ENCODE results near the gene PAM.

The PAM gene

DNA sequence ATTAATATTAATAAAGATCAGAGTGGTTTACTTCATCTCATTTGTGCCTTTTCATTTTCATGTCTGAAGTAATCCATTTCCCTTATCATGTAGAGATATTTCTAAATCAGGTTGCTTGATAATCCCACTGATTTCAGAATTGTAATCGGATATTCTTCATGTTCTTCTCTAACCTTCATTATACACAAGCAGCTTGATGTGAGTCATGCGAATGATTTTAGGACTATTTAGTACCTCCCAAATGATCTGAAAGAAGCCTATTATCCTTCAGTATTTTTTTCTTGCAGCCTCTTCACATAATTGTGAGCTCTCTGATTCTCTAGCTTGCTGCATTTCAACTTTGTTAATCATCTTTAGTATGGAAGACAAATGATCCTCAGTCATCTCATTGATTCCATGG is 182.8 kb downstream of the PAM start:
- Histone ChIP-seq H3K27me3 (ENCODE audit: insufficient read depth, poor library complexity, severe bottlenecking) (no peaks in the 10 kb centered on the region), H3K4me3 (replicated peaks; ENCODE audit: insufficient read depth, low read length) (no peak overlapping the region), H3K27ac (replicated peaks) (no peak overlapping the region)
- no peak for TF ChIP-seq POLR2AphosphoS5 (IDR thresholded peaks at IDR 0.05; ENCODE audit: low read depth)
- no peak for TF ChIP-seq REST (IDR thresholded peaks at IDR 0.05; ENCODE audit: insufficient replicate concordance, low read depth)
- TF ChIP-seq CTCF (IDR thresholded peaks at IDR 0.05; ENCODE audit: insufficient read depth, low read length): no peak
- no peak for TF ChIP-seq SPI1 (IDR thresholded peaks at IDR 0.05; ENCODE audit: borderline replicate concordance, low read depth)
- TF ChIP-seq GABPA (IDR thresholded peaks at IDR 0.05; ENCODE audit: low read depth): no peak
- DNase-seq (ENCODE audit: low read depth in 1 of 2, low spot score in 1 of 2): no peak

DNA sequence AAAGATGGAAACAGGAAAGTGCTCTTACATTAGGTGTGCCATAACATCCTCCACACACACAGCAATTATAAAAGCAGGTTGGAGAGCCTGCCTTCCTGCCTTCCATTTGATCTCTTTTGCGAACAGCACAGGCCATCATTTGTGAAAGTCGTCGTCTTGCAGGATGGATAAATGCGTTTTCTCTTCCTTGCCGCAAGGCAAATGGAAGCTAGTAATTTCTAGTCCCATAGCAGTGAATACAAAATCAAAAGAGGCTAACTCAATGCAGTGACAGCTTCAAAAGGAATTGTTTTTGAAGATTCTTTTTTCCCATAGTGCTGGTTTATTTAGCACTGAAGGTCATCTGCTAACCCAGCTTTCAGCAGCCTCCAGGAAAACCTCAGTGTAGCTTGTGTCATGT is 186.0 kb downstream of the PAM start:
- Histone ChIP-seq H3K27me3 (ENCODE audit: insufficient read depth, poor library complexity, severe bottlenecking) (no peaks in the 10 kb centered on the region), H3K4me3 (replicated peaks; ENCODE audit: insufficient read depth, low read length) (no peak overlapping the region), H3K27ac (replicated peaks) (no peak overlapping the region)
- no peak for TF ChIP-seq GABPA (IDR thresholded peaks at IDR 0.05; ENCODE audit: low read depth)
- no peak for TF ChIP-seq REST (IDR thresholded peaks at IDR 0.05; ENCODE audit: insufficient replicate concordance, low read depth)
- TF ChIP-seq CTCF (IDR thresholded peaks at IDR 0.05; ENCODE audit: insufficient read depth, low read length): no peak
- TF ChIP-seq POLR2AphosphoS5 (IDR thresholded peaks at IDR 0.05; ENCODE audit: low read depth): no peak
- TF ChIP-seq SPI1 (IDR thresholded peaks at IDR 0.05; ENCODE audit: borderline replicate concordance, low read depth): no peak
- DNase-seq (ENCODE audit: low read depth in 1 of 2, low spot score in 1 of 2): no peak

DNA sequence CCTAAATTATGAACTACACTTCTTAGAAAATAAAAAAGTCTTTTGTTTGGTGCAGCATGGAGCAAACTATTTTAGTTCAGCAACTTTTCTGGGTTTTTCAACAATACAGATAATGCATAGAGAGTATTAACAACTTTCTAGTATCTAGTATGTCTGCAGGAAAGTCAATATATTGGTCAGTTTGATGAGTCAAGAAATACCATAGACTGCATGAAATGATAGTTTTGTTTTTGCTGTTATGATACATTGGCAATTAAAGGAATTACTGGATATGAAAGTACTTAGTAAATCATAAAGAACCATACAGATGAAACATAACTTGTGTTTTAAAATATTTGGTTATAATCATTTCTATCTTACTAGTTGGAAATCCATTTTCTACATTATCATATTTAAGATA is 191.3 kb downstream of the PAM start:
- no peak for TF ChIP-seq POLR2AphosphoS5 (IDR thresholded peaks at IDR 0.05; ENCODE audit: low read depth)
- Histone ChIP-seq H3K27me3 (ENCODE audit: insufficient read depth, poor library complexity, severe bottlenecking) (no peaks in the 10 kb centered on the region), H3K27ac (replicated peaks) (no peak overlapping the region), H3K4me3 (replicated peaks; ENCODE audit: insufficient read depth, low read length) (no peak overlapping the region)
- DNase-seq (ENCODE audit: low read depth in 1 of 2, low spot score in 1 of 2): no peak

GRCh38 chr5:102946971-102947370 is 191.9 kb downstream of the PAM start:
- no peak for TF ChIP-seq GABPA (IDR thresholded peaks at IDR 0.05; ENCODE audit: low read depth)
- TF ChIP-seq CTCF (IDR thresholded peaks at IDR 0.05; ENCODE audit: insufficient read depth, low read length): no peak
- no peak overlapping the region for H3K4me3 ChIP-seq (replicated peaks; ENCODE audit: insufficient read depth, low read length)

More at GRCh38 chr5:102946971-102947370, 191.9 kb downstream of the PAM start:
- Histone ChIP-seq H3K27me3 (ENCODE audit: insufficient read depth, poor library complexity, severe bottlenecking) (no peaks in the 10 kb centered on the region), H3K27ac (replicated peaks) (no peak overlapping the region)
- DNase-seq (ENCODE audit: low read depth in 1 of 2, low spot score in 1 of 2): no peak
